ENCODE results near the gene P3H2.
"Not testable (repeated sequence)": the region's sequence is repeated elsewhere in the genome, so short reads cannot be mapped to it uniquely, and the experiment has no call there.

P3H2 gene

GRCh38 chr3:190079173-190079572 is 41.5 kb downstream of the P3H2 start:
- DNase-seq: not testable (repeated sequence)

GRCh38 chr3:190077395-190078045 is 43.2 kb downstream of the P3H2 start:
- no peak for DNase-seq

GRCh38 chr3:190076601-190077394 is 43.9 kb downstream of the P3H2 start:
- no peak for DNase-seq

GRCh38 chr3:190076136-190076535 is 44.6 kb downstream of the P3H2 start:
- no peak for DNase-seq

- no peak for DNase-seq
These were observed 45.9 kb downstream of the P3H2 start for GRCh38 chr3:190074817-190075216.

GRCh38 chr3:190073264-190074008 is 47.3 kb downstream of the P3H2 start:
- no peak for DNase-seq

- no peak for DNase-seq
These were observed 47.8 kb downstream of the P3H2 start for GRCh38 chr3:190072856-190073255.

GRCh38 chr3:190071921-190072320 is 48.8 kb downstream of the P3H2 start:
- DNase-seq: not testable (repeated sequence)

GRCh38 chr3:190070622-190071347 is 49.9 kb downstream of the P3H2 start:
- peak in 1 of 2 experiments; percentile 15 for DNase-seq

GRCh38 chr3:190065204-190065603 is 55.5 kb downstream of the P3H2 start:
- DNase-seq: no peak

- DNase-seq: no peak
These were observed 56.0 kb downstream of the P3H2 start for GRCh38 chr3:190064659-190065058.

- no peak for DNase-seq
These were observed 56.6 kb downstream of the P3H2 start for GRCh38 chr3:190064112-190064511.

GRCh38 chr3:190063490-190063889 is 57.2 kb downstream of the P3H2 start:
- DNase-seq: no peak

GRCh38 chr3:190060192-190060775 is 60.4 kb downstream of the P3H2 start:
- no peak for DNase-seq

GRCh38 chr3:190059242-190059590 is 61.5 kb downstream of the P3H2 start:
- DNase-seq: no peak

- no peak for DNase-seq
These were observed 62.0 kb downstream of the P3H2 start for GRCh38 chr3:190058521-190059241.

- DNase-seq: no peak
These were observed 64.0 kb downstream of the P3H2 start for GRCh38 chr3:190056742-190057141.

- DNase-seq: no peak
These were observed 64.9 kb downstream of the P3H2 start for GRCh38 chr3:190055773-190056172.

GRCh38 chr3:190053919-190054672 is 66.6 kb downstream of the P3H2 start:
- DNase-seq: no peak

- DNase-seq: no peak
These were observed 69.1 kb downstream of the P3H2 start for GRCh38 chr3:190051641-190052040.

- DNase-seq: no peak
These were observed 71.7 kb downstream of the P3H2 start for GRCh38 chr3:190048932-190049441.
